Karpas-422 (cell line): Measurements from ENCODE around the gene PLCB3. TPM values are rescaled to one million over a fixed set of nuclear protein-coding genes. Genes with fewer than 3 reads are reported as not detected.
"Not testable (repeated sequence)": the region's sequence is repeated elsewhere in the genome, so short reads cannot be mapped to it uniquely, and the experiment has no call there.

Experiments used
- DNase-seq: peaks from one replicate; pipeline ENCODE4 v3.0.0-alpha.2; 2015
- H2AFZ ChIP-seq: fragments of 200-600 bp; sonication (generic); 2 replicates; pipeline ENCODE4 v1.6.1; 2014; ENCODE audit warnings: antibody characterized with exemption, low read length, mixed read lengths
- H3K27ac ChIP-seq: fragments of 200-600 bp; sonication (generic); 2 replicates; pipeline ENCODE4 v1.5.1; 2014; ENCODE audit warnings: mild to moderate bottlenecking, low read length, moderate library complexity
- H3K27me3 ChIP-seq: fragments of 200-600 bp; sonication (generic); 2 replicates; pipeline ENCODE4 v1.6.1; 2014; ENCODE audit warnings: low read length, mixed read lengths
- H3K36me3 ChIP-seq: fragments of 200-600 bp; sonication (generic); 2 replicates; pipeline ENCODE4 v1.6.1; 2014; ENCODE audit warnings: low read length, mixed read lengths; ENCODE audit not compliant: insufficient read depth
- H3K4me1 ChIP-seq: fragments of 200-600 bp; sonication (generic); 2 replicates; pipeline ENCODE4 v1.6.1; 2014; ENCODE audit warnings: mild to moderate bottlenecking, low read length, mixed read lengths
- H3K4me2 ChIP-seq: fragments of 200-600 bp; sonication (generic); 2 replicates; pipeline ENCODE4 v1.6.1; 2014; ENCODE audit warnings: low read length, low read depth, mild to moderate bottlenecking; ENCODE audit not compliant: poor library complexity, severe bottlenecking
- H3K4me3 ChIP-seq: fragments of 200-600 bp; sonication (generic); 2 replicates; pipeline ENCODE4 v1.5.1; 2014; ENCODE audit warnings: mild to moderate bottlenecking, antibody characterized with exemption, low read length, mixed read lengths
- H3K79me2 ChIP-seq: fragments of 200-600 bp; sonication (generic); 2 replicates; pipeline ENCODE4 v1.6.1; 2014; ENCODE audit warnings: mild to moderate bottlenecking, low read length, mixed read lengths
- H3K9ac ChIP-seq: fragments of 200-600 bp; sonication (generic); 2 replicates; pipeline ENCODE4 v1.6.0; 2014; ENCODE audit warnings: low read length
- H3K9me2 ChIP-seq: fragments of 200-600 bp; sonication (generic), shearing (Covaris generic); replicated peaks from 2 replicates; pipeline ENCODE4 v1.6.0; 2014; ENCODE audit warnings: mild to moderate bottlenecking, low read length, moderate library complexity; ENCODE audit not compliant: insufficient read depth
- H3K9me3 ChIP-seq: fragments of 300-700, 200-600 bp; sonication (generic); 2 replicates; pipeline ENCODE4 v1.6.1; 2014; ENCODE audit warnings: low read length, mixed read lengths
- H4K20me1 ChIP-seq: fragments of 200-600 bp; sonication (generic); 2 replicates; pipeline ENCODE4 v1.6.1; 2014; ENCODE audit warnings: mild to moderate bottlenecking, antibody characterized with exemption, low read length, low read depth; ENCODE audit not compliant: insufficient read depth
- total RNA-seq: library from RNA; depleted of rRNA; stranded (reverse); fragments of >200 nt; shearing (Covaris generic); gene quantifications from 2 replicates; pipeline ENCODE4 v1.2.3, GENCODE V29; 2014; ENCODE audit warnings: low replicate concordance

The PLCB3 gene
- total RNA-seq, 1 experiment from 2014 or later, result 5.7 TPM

GRCh38 chr11:64243236-64243854 lies 8.0 kb upstream of the PLCB3 start:
- H3K4me3 ChIP-seq, result peak overlapping the region; percentile 85
- no peak overlapping the region for H2AFZ ChIP-seq
- peak overlapping the region; percentile 93 for H3K9ac ChIP-seq

GRCh38 chr11:64244107-64244506 lies 7.2 kb upstream of the PLCB3 start:
- peak overlapping the region; percentile 80 for H3K4me2 ChIP-seq

More at GRCh38 chr11:64243236-64243854, 8.0 kb upstream of the PLCB3 start:
- peaks cover 4% of the 10 kb centered on the region; the same call in 1 of the 2 replicates for H3K36me3 ChIP-seq
- H3K9me3 ChIP-seq, result no peaks in the 10 kb centered on the region
- peaks cover 30% of the 10 kb centered on the region for H3K79me2 ChIP-seq
- H3K9me2 ChIP-seq, result no peaks in the 10 kb centered on the region
- DNase-seq, result peak; percentile 59
- H3K27me3 ChIP-seq, result no peaks in the 10 kb centered on the region
- H3K4me1 ChIP-seq, result peaks cover 66% of the 10 kb centered on the region
- peak overlapping the region; percentile 80 for H3K4me2 ChIP-seq
- H4K20me1 ChIP-seq, result peaks cover 6% of the 10 kb centered on the region; the same call in 1 of the 2 replicates
- H3K27ac ChIP-seq, result 0 out of 2 replicates have a peak overlapping the region, but pooled peaks have one; percentile 84

DNA sequence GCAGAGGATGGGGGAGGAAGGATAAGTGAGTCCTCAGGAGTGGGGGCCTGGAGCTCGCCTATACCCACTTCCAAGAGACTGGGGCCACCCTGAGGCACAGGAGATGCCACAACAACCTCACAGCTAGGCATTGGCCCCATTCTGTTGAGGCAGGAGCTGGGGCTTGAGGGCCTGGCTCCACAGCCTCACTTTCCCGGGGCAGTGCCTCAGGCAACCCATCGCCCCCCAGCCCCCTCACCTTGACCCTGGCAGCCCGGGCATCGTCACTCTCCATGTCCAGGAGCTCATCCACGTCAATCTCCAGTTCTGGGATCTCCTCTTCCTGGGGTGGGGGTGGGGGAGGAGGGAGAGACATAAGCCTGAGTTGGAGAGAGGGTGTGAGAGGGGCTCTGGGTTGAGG lies 6.4 kb upstream of the PLCB3 start:
- peak; percentile 40 for DNase-seq

More at GRCh38 chr11:64244107-64244506, 7.2 kb upstream of the PLCB3 start:
- Histone ChIP-seq H3K4me1 (peaks cover 60% of the 10 kb centered on the region), H2AFZ (no peak overlapping the region), H3K9ac (peak overlapping the region; percentile 93; the same call in 1 of the 2 replicates), H3K27ac (0 out of 2 replicates have a peak overlapping the region, but pooled peaks have one; percentile 3), H3K9me3 (no peaks in the 10 kb centered on the region), H3K27me3 (no peaks in the 10 kb centered on the region), H3K4me3 (no peak overlapping the region), H3K9me2 (no peaks in the 10 kb centered on the region), H3K79me2 (peaks cover 30% of the 10 kb centered on the region), H4K20me1 (peaks cover 6% of the 10 kb centered on the region; the same call in 1 of the 2 replicates), H3K36me3 (peaks cover 4% of the 10 kb centered on the region; the same call in 1 of the 2 replicates)
- peak; percentile 43 for DNase-seq

DNA sequence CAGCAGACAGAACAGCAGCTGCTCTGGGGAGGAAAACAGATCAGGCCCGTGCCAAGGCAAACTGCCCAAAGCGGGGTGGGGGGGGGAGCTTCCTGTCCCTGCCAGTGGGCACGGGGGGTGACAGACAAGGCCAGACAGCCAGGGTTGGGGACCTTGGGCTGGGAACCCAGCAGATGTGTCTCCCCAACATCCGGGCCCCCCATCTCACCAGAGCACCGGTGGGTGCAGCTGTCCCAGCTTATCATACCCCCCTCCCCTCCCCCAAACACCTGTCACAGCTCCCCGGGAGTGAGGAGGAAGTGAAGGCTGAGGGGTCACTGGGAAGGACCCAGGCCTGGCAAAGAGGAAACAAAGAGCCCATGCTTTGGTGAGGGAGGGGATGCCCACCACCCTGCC lies 5.9 kb upstream of the PLCB3 start:
- peak; percentile 76 for DNase-seq
- H3K4me3 ChIP-seq, result peak overlapping the region; percentile 97
- H4K20me1 ChIP-seq, result peaks cover 6% of the 10 kb centered on the region; the same call in 1 of the 2 replicates
- no peaks in the 10 kb centered on the region for H3K9me3 ChIP-seq
- no peak overlapping the region for H2AFZ ChIP-seq
- H3K9me2 ChIP-seq, result no peaks in the 10 kb centered on the region
- H3K36me3 ChIP-seq, result peaks cover 4% of the 10 kb centered on the region; the same call in 1 of the 2 replicates
- H3K4me1 ChIP-seq, result peaks cover 49% of the 10 kb centered on the region
- peak overlapping the region; percentile 96 for H3K9ac ChIP-seq
- H3K79me2 ChIP-seq, result peaks cover 30% of the 10 kb centered on the region
- H3K27ac ChIP-seq, result peak overlapping the region; percentile 88
- H3K27me3 ChIP-seq, result no peaks in the 10 kb centered on the region
- peak overlapping the region; percentile 88 for H3K4me2 ChIP-seq

More for the DNA sequence above, 6.4 kb upstream of the PLCB3 start:
- no peaks in the 10 kb centered on the region for H3K27me3 ChIP-seq
- peaks cover 53% of the 10 kb centered on the region for H3K4me1 ChIP-seq
- peaks cover 4% of the 10 kb centered on the region; the same call in 1 of the 2 replicates for H3K36me3 ChIP-seq
- peak overlapping the region; percentile 88 for H3K27ac ChIP-seq
- H3K4me2 ChIP-seq, result peak overlapping the region; percentile 88
- no peaks in the 10 kb centered on the region for H3K9me3 ChIP-seq
- peak overlapping the region; percentile 96 for H3K9ac ChIP-seq
- H4K20me1 ChIP-seq, result peaks cover 6% of the 10 kb centered on the region; the same call in 1 of the 2 replicates
- no peak overlapping the region for H2AFZ ChIP-seq
- H3K79me2 ChIP-seq, result peaks cover 30% of the 10 kb centered on the region
- H3K4me3 ChIP-seq, result peak overlapping the region; percentile 97
- H3K9me2 ChIP-seq, result no peaks in the 10 kb centered on the region

GRCh38 chr11:64245797-64246620 lies 5.3 kb upstream of the PLCB3 start:
- Histone ChIP-seq H3K36me3 (peaks cover 4% of the 10 kb centered on the region; the same call in 1 of the 2 replicates), H4K20me1 (peaks cover 6% of the 10 kb centered on the region; the same call in 1 of the 2 replicates), H3K9me2 (no peaks in the 10 kb centered on the region), H2AFZ (no peak overlapping the region), H3K9me3 (no peaks in the 10 kb centered on the region), H3K79me2 (peaks cover 30% of the 10 kb centered on the region), H3K4me2 (peak overlapping the region; percentile 88), H3K27me3 (no peaks in the 10 kb centered on the region), H3K9ac (peak overlapping the region; percentile 96), H3K4me1 (peaks cover 53% of the 10 kb centered on the region), H3K27ac (peak overlapping the region; percentile 88), H3K4me3 (peak overlapping the region; percentile 97)
- DNase-seq, result peak; percentile 86

DNA sequence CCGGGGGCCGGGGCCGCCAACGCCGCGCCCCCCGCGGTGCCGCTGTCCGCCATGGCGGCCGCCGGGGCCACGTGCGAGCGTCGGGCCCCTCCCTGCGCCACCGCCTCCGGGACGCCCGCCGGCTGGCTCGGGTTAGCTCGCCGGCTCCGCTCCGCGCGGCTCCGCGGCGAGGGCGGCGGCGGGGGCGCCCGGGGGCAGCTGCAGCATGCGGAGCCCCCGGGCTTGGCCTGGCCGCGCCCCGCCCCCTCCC lies 4.8 kb upstream of the PLCB3 start:
- peaks cover 30% of the 10 kb centered on the region for H3K79me2 ChIP-seq
- not testable (repeated sequence) for H4K20me1 ChIP-seq, H3K36me3 ChIP-seq, H2AFZ ChIP-seq, H3K9me3 ChIP-seq, DNase-seq, H3K27me3 ChIP-seq, H3K9me2 ChIP-seq, H3K27ac ChIP-seq
- peak overlapping the region; percentile 88 for H3K4me2 ChIP-seq
- H3K4me1 ChIP-seq, result peaks cover 56% of the 10 kb centered on the region
- H3K9ac ChIP-seq, result peak overlapping the region; percentile 96
- H3K4me3 ChIP-seq, result peak overlapping the region; percentile 97; the same call in 1 of the 2 replicates

GRCh38 chr11:64246871-64247728 lies 4.2 kb upstream of the PLCB3 start, which contains the start of gene PPP1R14B:
TSS of gene PPP1R14B (minus strand) at chr11:64246943. CDS start at chr11:64246673, 270 bp downstream.
- Histone ChIP-seq H3K4me1 (peaks cover 60% of the 10 kb centered on the region), H2AFZ (peak within 1 kb of the TSS; percentile 91; the same call in 1 of the 2 replicates)

More at GRCh38 chr11:64246871-64247728, 4.2 kb upstream of the PLCB3 start, which contains the start of gene PPP1R14B:
- Histone ChIP-seq H3K36me3 (peaks cover 4% of the 10 kb centered on the region; the same call in 1 of the 2 replicates), H3K27me3 (no peaks in the 10 kb centered on the region), H3K9me3 (no peaks in the 10 kb centered on the region), H4K20me1 (peaks cover 6% of the 10 kb centered on the region; the same call in 1 of the 2 replicates), H3K4me2 (peak within 1 kb of the TSS; percentile 100), H3K27ac (peak within 1 kb of the TSS; percentile 88), H3K4me3 (peak within 1 kb of the TSS; percentile 97), H3K9me2 (no peaks in the 10 kb centered on the region), H3K79me2 (peaks cover 33% of the 10 kb centered on the region), H3K9ac (peak within 1 kb of the TSS; percentile 96)
- peak; percentile 93 for DNase-seq
